ENCODE measurements around the gene ALDH1B1. TPM values are rescaled to one million over a fixed set of nuclear protein-coding genes. Genes with fewer than 3 reads are reported as not detected.

Gene ALDH1B1
- total and polyA plus RNA-seq, 9 of the 15 experiments (the other 6 are each of a cell fraction or from before 2014, with no cell fraction given), result 8.6 to 46.5 (median 30.8) TPM

- TF ChIP-seq, protein P1, sequence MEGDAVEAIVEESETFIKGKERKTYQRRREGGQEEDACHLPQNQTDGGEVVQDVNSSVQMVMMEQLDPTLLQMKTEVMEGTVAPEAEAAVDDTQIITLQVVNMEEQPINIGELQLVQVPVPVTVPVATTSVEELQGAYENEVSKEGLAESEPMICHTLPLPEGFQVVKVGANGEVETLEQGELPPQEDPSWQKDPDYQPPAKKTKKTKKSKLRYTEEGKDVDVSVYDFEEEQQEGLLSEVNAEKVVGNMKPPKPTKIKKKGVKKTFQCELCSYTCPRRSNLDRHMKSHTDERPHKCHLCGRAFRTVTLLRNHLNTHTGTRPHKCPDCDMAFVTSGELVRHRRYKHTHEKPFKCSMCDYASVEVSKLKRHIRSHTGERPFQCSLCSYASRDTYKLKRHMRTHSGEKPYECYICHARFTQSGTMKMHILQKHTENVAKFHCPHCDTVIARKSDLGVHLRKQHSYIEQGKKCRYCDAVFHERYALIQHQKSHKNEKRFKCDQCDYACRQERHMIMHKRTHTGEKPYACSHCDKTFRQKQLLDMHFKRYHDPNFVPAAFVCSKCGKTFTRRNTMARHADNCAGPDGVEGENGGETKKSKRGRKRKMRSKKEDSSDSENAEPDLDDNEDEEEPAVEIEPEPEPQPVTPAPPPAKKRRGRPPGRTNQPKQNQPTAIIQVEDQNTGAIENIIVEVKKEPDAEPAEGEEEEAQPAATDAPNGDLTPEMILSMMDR (IDR thresholded peaks at IDR 0.05 in 2 of 3, conservative IDR thresholded peaks at IDR 0.05 in 1 of 3; ENCODE audit: insufficient read depth in 2 of 3, low read depth in 1 of 3, low read length in 3 of 3), result peak; percentile 45 to 59 (median 55)
- no peak for TF ChIP-seq ZNF146 (CRISPR knock-in tag; IDR thresholded peaks at IDR 0.05; ENCODE audit: unreplicated experiment)
- TF ChIP-seq, protein P2, sequence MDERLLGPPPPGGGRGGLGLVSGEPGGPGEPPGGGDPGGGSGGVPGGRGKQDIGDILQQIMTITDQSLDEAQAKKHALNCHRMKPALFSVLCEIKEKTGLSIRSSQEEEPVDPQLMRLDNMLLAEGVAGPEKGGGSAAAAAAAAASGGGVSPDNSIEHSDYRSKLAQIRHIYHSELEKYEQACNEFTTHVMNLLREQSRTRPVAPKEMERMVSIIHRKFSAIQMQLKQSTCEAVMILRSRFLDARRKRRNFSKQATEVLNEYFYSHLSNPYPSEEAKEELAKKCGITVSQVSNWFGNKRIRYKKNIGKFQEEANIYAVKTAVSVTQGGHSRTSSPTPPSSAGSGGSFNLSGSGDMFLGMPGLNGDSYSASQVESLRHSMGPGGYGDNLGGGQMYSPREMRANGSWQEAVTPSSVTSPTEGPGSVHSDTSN (CRISPR knock-in tag; IDR thresholded peaks at IDR 0.05; ENCODE audit: low read depth), result no peak
- TF ChIP-seq, protein P2 (tag; conservative IDR thresholded peaks at IDR 0.05; ENCODE audit: low read depth), result no peak
- no peak for TF ChIP-seq CHCHD3 (CRISPR knock-in tag; IDR thresholded peaks at IDR 0.05)
- TF ChIP-seq ZNF347 (CRISPR knock-in tag; IDR thresholded peaks at IDR 0.05; ENCODE audit: low read depth), result no peak
- TF ChIP-seq THRA (IDR thresholded peaks at IDR 0.05), result no peak
- TF ChIP-seq SUPT5H (IDR thresholded peaks at IDR 0.05), result peak; percentile 82
- peak; percentile 76 for TF ChIP-seq CBX1 (IDR thresholded peaks at IDR 0.05; ENCODE audit: low read depth)
- no peak for TF ChIP-seq HLTF (IDR thresholded peaks at IDR 0.05)
- TF ChIP-seq HDGF (IDR thresholded peaks at IDR 0.05), result 0 out of 2 replicates have a peak, but pooled peaks have one; percentile 49
- no peak for TF ChIP-seq XRCC3 (IDR thresholded peaks at IDR 0.05)
- TF ChIP-seq MTF1 (CRISPR knock-in tag; IDR thresholded peaks at IDR 0.05; ENCODE audit: borderline replicate concordance), result no peak
- TF ChIP-seq, protein P3, sequence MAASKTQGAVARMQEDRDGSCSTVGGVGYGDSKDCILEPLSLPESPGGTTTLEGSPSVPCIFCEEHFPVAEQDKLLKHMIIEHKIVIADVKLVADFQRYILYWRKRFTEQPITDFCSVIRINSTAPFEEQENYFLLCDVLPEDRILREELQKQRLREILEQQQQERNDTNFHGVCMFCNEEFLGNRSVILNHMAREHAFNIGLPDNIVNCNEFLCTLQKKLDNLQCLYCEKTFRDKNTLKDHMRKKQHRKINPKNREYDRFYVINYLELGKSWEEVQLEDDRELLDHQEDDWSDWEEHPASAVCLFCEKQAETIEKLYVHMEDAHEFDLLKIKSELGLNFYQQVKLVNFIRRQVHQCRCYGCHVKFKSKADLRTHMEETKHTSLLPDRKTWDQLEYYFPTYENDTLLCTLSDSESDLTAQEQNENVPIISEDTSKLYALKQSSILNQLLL (CRISPR knock-in tag; IDR thresholded peaks at IDR 0.05; ENCODE audit: borderline replicate concordance), result no peak
- TF ChIP-seq EGR1 (conservative IDR thresholded peaks at IDR 0.05), result peak; percentile 73
- no peak for TF ChIP-seq CEBPZ (IDR thresholded peaks at IDR 0.05; ENCODE audit: borderline replicate concordance, low read depth, low read length)
- TF ChIP-seq KLF6 (CRISPR knock-in tag; IDR thresholded peaks at IDR 0.05; ENCODE audit: borderline replicate concordance), result no peak
Observed at GRCh38 chr9:38392235-38393127, at the start of gene ALDH1B1 (continued).
